HepG2 (cell line): Measurements from ENCODE around the gene TGM1. TPM values are rescaled to one million over a fixed set of nuclear protein-coding genes. Genes with fewer than 3 reads are reported as not detected.

Source experiments
- ADNP ChIP-seq: sonication (generic); formaldehyde crosslinking; IDR thresholded peaks from 2 replicates; pipeline ENCODE4 v1.4.0; 2020; ENCODE audit warnings: missing genetic modification reagents
- ARID2 ChIP-seq: sonication (generic); formaldehyde crosslinking; IDR thresholded peaks from 2 replicates; pipeline ENCODE4 v1.8.1; 2022; ENCODE audit warnings: mild to moderate bottlenecking, missing genetic modification reagents, borderline replicate concordance
- E2F1 ChIP-seq: sonication (generic); formaldehyde crosslinking; IDR thresholded peaks from 2 replicates; pipeline ENCODE4 v1.5.0; 2020; ENCODE audit warnings: missing genetic modification reagents
- HNF1B ChIP-seq: sonication (generic); formaldehyde crosslinking; IDR thresholded peaks from 2 replicates; pipeline ENCODE4 v1.5.1; 2020; ENCODE audit warnings: mild to moderate bottlenecking, moderate library complexity, missing genetic modification reagents
- HOXA5 ChIP-seq: sonication (generic); formaldehyde crosslinking; IDR thresholded peaks from 2 replicates; pipeline ENCODE4 v1.4.0; 2020; ENCODE audit warnings: missing genetic modification reagents
- IRX3 ChIP-seq: sonication (generic); formaldehyde crosslinking; IDR thresholded peaks from 2 replicates; pipeline ENCODE4 v1.8.1; 2023; ENCODE audit warnings: mild to moderate bottlenecking, low read depth, missing genetic modification reagents, borderline replicate concordance
- MLXIP ChIP-seq: sonication (generic); formaldehyde crosslinking; IDR thresholded peaks from 2 replicates; pipeline ENCODE4 v1.9.0; 2021; ENCODE audit warnings: missing genetic modification reagents, borderline replicate concordance
- NFE2L1 ChIP-seq: sonication (generic); formaldehyde crosslinking; IDR thresholded peaks from 2 replicates; pipeline ENCODE4 v1.4.0; 2020; ENCODE audit warnings: missing genetic modification reagents, mild to moderate bottlenecking, borderline replicate concordance
- SP1 ChIP-seq, 2 experiments: fragments of 450-650 bp in 1 of 2; sonication (generic) in 1 of 2; formaldehyde crosslinking in 1 of 2; IDR thresholded peaks; 2 replicates each; pipeline versions ENCODE4 v1.4.0 to v1.6.1; 2016 to 2020; ENCODE audit warnings: missing genetic modification reagents in 1 of 2
- SYNCRIP ChIP-seq: fragments of 200-400 bp; formaldehyde crosslinking; IDR thresholded peaks from 2 replicates; pipeline ENCODE4 v1.6.1; 2018; ENCODE audit warnings: mild to moderate bottlenecking, low read depth, low read length; ENCODE audit not compliant: insufficient read depth
- ZBTB20 ChIP-seq: sonication (generic); formaldehyde crosslinking; IDR thresholded peaks from 2 replicates; pipeline ENCODE4 v1.8.1; 2023; ENCODE audit warnings: missing genetic modification reagents, low read depth, mild to moderate bottlenecking, borderline replicate concordance
- ZC3H13 ChIP-seq: sonication (generic); formaldehyde crosslinking; IDR thresholded peaks from 2 replicates; pipeline ENCODE4 v1.8.1; 2023; ENCODE audit warnings: mild to moderate bottlenecking, missing genetic modification reagents, moderate library complexity
- ZFP41 ChIP-seq: sonication (generic); formaldehyde crosslinking; IDR thresholded peaks from 2 replicates; pipeline ENCODE4 v1.4.0; 2020; ENCODE audit warnings: mild to moderate bottlenecking, missing genetic modification reagents, borderline replicate concordance
- ZNF512B ChIP-seq: sonication (generic); formaldehyde crosslinking; IDR thresholded peaks from 2 replicates; pipeline ENCODE4 v1.5.1; 2020; ENCODE audit warnings: missing genetic modification reagents, mild to moderate bottlenecking, borderline replicate concordance
- ZNF7 ChIP-seq: IDR thresholded peaks from 2 replicates; pipeline ENCODE4 v1.6.1; 2016; ENCODE audit warnings: missing biosample characterization, missing genetic modification reagents
- polyA plus RNA-seq, 8 experiments: library from polyadenylated mRNA; depleted of rRNA in 3 of 8; stranded (reverse) in 7 of 8; unstranded in 1 of 8; fragments of >200 nt; fragmentation: Illumina TruSeq in 4 of 8; extraction: Trizol in 4 of 8; gene quantifications; 2 replicates each; pipeline versions ENCODE4 v1.2.1 to v1.2.3, GENCODE V29; 2011 to 2016; ENCODE audit warnings: low read depth in 4 of 8, missing spikeins in 1 of 8, mixed read lengths in 1 of 8; ENCODE audit not compliant: insufficient read depth in 1 of 8
- total RNA-seq, 5 experiments: library from RNA; depleted of rRNA; stranded (reverse); fragments of >200 nt; fragmentation: Illumina TruSeq; extraction: Trizol; gene quantifications; 2 replicates each; pipeline ENCODE4 v1.2.3, GENCODE V29; 2016; ENCODE audit warnings: low read depth in 1 of 5
- TF ChIP-seq, protein P1 (sequence below): sonication (generic); formaldehyde crosslinking; IDR thresholded peaks from 2 replicates; pipeline ENCODE4 v1.4.0; 2020; ENCODE audit warnings: missing genetic modification reagents, borderline replicate concordance

TGM1 gene
- total and polyA plus RNA-seq, 2 of the 13 experiments (the other 11 are each of a cell fraction or from before 2014, with no cell fraction given) = 3.2 to 10.6 TPM

DNA sequence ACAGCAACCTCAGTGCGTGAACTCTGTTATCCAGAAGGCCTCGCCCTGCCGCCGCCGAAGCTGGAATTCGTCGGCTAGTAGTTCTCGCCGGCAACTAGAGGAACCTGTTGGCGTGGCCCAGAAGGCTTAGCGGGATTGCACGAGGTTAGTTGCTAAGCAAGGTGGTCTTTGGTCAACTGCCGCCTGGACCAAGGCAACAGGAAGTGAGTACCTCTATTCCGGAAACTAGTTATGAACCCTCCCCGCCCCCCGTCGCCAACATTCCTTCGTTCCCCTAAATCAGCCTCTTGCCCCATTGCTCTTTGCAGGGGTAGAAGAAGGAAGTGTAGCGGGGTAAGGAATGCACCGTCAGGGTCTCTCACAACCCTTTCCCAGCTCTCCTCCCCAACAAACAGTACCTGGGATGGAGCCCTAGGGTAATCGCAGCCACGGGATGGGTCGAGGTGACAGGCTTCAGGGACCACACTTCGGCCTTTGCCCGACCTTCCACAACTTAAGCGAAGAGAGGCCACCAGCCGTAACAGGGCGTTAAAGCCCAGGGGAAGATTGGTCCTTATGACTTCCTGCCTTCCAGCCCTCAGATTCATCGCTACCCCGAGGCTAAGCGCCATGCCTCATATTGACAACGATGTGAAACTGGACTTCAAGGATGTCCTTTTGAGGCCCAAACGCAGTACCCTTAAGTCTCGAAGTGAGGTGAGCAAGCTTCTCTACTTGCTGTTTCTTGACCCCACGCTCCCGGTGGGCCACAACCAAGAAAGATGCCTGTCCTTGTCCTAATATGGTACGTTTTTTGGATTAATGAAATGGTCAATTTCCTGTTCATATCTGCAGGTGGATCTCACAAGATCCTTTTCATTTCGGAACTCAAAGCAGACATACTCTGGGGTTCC is 30.1 kb downstream of the TGM1 start, which contains the start of gene GMPR2 (continued):
- no peak for TF ChIP-seq ZNF512B (CRISPR knock-in tag)
- no peak for TF ChIP-seq ADNP (CRISPR knock-in tag)
- TF ChIP-seq HNF1B (CRISPR knock-in tag) = peak; percentile 26
- TF ChIP-seq MLXIP = peak; percentile 68; the same call in 1 of the 2 replicates
- peak; percentile 96 for TF ChIP-seq ZC3H13 (CRISPR knock-in tag)
- TF ChIP-seq SP1 (IDR thresholded peaks at IDR 0.05) = no peak
- no peak for TF ChIP-seq SP1 (CRISPR knock-in tag; IDR thresholded peaks at IDR 0.05)
- no peak for TF ChIP-seq ZFP41 (CRISPR knock-in tag)
- peak; percentile 89 for TF ChIP-seq E2F1 (CRISPR knock-in tag)
- 0 out of 2 replicates have a peak, but pooled peaks have one; percentile 15 for TF ChIP-seq ZBTB20 (CRISPR knock-in tag)
- no peak for TF ChIP-seq ZNF7 (CRISPR knock-in tag)
- peak; percentile 95; the same call in 1 of the 2 replicates for TF ChIP-seq IRX3 (CRISPR knock-in tag)
- TF ChIP-seq HOXA5 = peak; percentile 96
- no peak for TF ChIP-seq ARID2 (CRISPR knock-in tag)
- peak; percentile 64; the same call in 1 of the 2 replicates for TF ChIP-seq NFE2L1 (CRISPR knock-in tag)
- TF ChIP-seq SYNCRIP = no peak
- TF ChIP-seq, protein P1, sequence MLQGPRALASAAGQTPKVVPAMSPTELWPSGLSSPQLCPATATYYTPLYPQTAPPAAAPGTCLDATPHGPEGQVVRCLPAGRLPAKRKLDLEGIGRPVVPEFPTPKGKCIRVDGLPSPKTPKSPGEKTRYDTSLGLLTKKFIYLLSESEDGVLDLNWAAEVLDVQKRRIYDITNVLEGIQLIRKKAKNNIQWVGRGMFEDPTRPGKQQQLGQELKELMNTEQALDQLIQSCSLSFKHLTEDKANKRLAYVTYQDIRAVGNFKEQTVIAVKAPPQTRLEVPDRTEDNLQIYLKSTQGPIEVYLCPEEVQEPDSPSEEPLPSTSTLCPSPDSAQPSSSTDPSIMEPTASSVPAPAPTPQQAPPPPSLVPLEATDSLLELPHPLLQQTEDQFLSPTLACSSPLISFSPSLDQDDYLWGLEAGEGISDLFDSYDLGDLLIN (CRISPR knock-in tag) = peak; percentile 93; the same call in 1 of the 2 replicates
